Activated CD4-positive, CD25-positive, alpha-beta regulatory T cell treated with anti-CD3 and anti-CD28 coated beads, Interleukin-2, amount 50 U/mL, for 72 hours (primary cell): Measurements from ENCODE around the gene LMX1B.

ENCODE experiments used
- DNase-seq: peaks from one replicate; pipeline ENCODE4 v3.0.0; 2021

The LMX1B gene

GRCh38 chr9:126619361-126620135, 5.8 kb downstream of the LMX1B start:
- no peak for DNase-seq

GRCh38 chr9:126620478-126620877, 6.8 kb downstream of the LMX1B start:
- no peak for DNase-seq

- DNase-seq, result no peak
Observed at GRCh38 chr9:126621061-126621918, 7.6 kb downstream of the LMX1B start.

GRCh38 chr9:126621919-126622735, 8.4 kb downstream of the LMX1B start:
- no peak for DNase-seq

GRCh38 chr9:126623314-126623666, 9.6 kb downstream of the LMX1B start:
- no peak for DNase-seq

- DNase-seq, result no peak
Observed at GRCh38 chr9:126623667-126624478, 10.1 kb downstream of the LMX1B start.

GRCh38 chr9:126624479-126624826, 10.7 kb downstream of the LMX1B start:
- DNase-seq, result no peak

GRCh38 chr9:126624912-126625311, 11.2 kb downstream of the LMX1B start:
- DNase-seq, result no peak

- DNase-seq, result no peak
Observed at GRCh38 chr9:126625329-126626126, 11.8 kb downstream of the LMX1B start.

GRCh38 chr9:126626127-126626925, 12.6 kb downstream of the LMX1B start:
- no peak for DNase-seq

GRCh38 chr9:126626926-126627233, 13.2 kb downstream of the LMX1B start:
- DNase-seq, result no peak

GRCh38 chr9:126628146-126628545, 14.4 kb downstream of the LMX1B start:
- no peak for DNase-seq

GRCh38 chr9:126628969-126629674, 15.4 kb downstream of the LMX1B start:
- no peak for DNase-seq

GRCh38 chr9:126630458-126631237, 16.9 kb downstream of the LMX1B start:
- no peak for DNase-seq

- no peak for DNase-seq
Observed at GRCh38 chr9:126631254-126631653, 17.5 kb downstream of the LMX1B start.

- no peak for DNase-seq
Observed at GRCh38 chr9:126633881-126634558, 20.3 kb downstream of the LMX1B start.

GRCh38 chr9:126635061-126635460, 21.3 kb downstream of the LMX1B start:
- no peak for DNase-seq

- no peak for DNase-seq
Observed at GRCh38 chr9:126635661-126636439, 22.1 kb downstream of the LMX1B start.
